Panc1 (cell line): ENCODE measurements around the gene HACD2. TPM values are rescaled to one million over a fixed set of nuclear protein-coding genes. Genes with fewer than 3 reads are reported as not detected.

Experiments used
- ATAC-seq: fragments of 200-7000 bp; cut with Tn5 transposase; 2 replicates; pipeline ENCODE4 v1.9.1; 2020; ENCODE audit warnings: mild to moderate bottlenecking, moderate library complexity
- BruUV-seq: library from RNA; stranded (reverse); fragments of 400-500 nt; replicated peaks from 2 replicates; lab custom pipeline; 2021; lab: Mats Ljungman, UMichigan
- CTCF ChIA-PET: fragments of 300-600 bp; sonication (Branson Sonifier 250); formaldehyde crosslinking; loops from one replicate; lab custom pipeline; 2022; ENCODE audit warnings: antibody characterized with exemption; lab: Charles Lee
- POLR2A ChIA-PET: fragments of 300-600 bp; sonication (Branson Sonifier 250); formaldehyde crosslinking; loops from one replicate; lab custom pipeline; 2022; ENCODE audit warnings: antibody characterized with exemption; lab: Charles Lee
- DNase-seq: peaks from one replicate; pipeline ENCODE4 v3.0.0-alpha.2; 2010; ENCODE audit warnings: low read depth, low spot score
- H3K27ac ChIP-seq: 2 replicates; pipeline ENCODE4 v1.5.1; 2011; ENCODE audit warnings: mild to moderate bottlenecking, low read length, inconsistent platforms
- H3K27me3 ChIP-seq: fragments of 200-500 bp; sonication (Bioruptor generic); 2 replicates; pipeline ENCODE4 v1.6.0; 2014; ENCODE audit warnings: low read length, inconsistent platforms; ENCODE audit not compliant: control insufficient read depth, insufficient read depth
- H3K36me3 ChIP-seq: fragments of 200-500 bp; sonication (Bioruptor generic); 2 replicates; pipeline ENCODE4 v1.5.1; 2014; ENCODE audit warnings: inconsistent platforms, mild to moderate bottlenecking, low read length, moderate library complexity; ENCODE audit not compliant: control insufficient read depth, insufficient read depth
- H3K4me1 ChIP-seq: 2 replicates; pipeline ENCODE4 v1.5.1; 2011; ENCODE audit warnings: inconsistent platforms, mild to moderate bottlenecking, low read length, moderate library complexity; ENCODE audit not compliant: control insufficient read depth, insufficient read depth
- H3K4me3 ChIP-seq, 2 experiments: 2 replicates each; pipeline ENCODE4 v1.5.1; 2011 to 2012; ENCODE audit warnings: low read depth in 2 of 2, low read length in 2 of 2, mild to moderate bottlenecking in 2 of 2, inconsistent platforms in 1 of 2, moderate library complexity in 1 of 2
- H3K9me3 ChIP-seq: fragments of 200-500 bp; sonication (Bioruptor generic); 2 replicates; pipeline ENCODE4 v1.5.1; 2014; ENCODE audit warnings: low read depth, mild to moderate bottlenecking, inconsistent platforms, low read length, moderate library complexity; ENCODE audit not compliant: control insufficient read depth, insufficient read depth
- POLR2AphosphoS5 ChIP-seq: IDR thresholded peaks from 2 replicates; pipeline ENCODE4 v1.6.1; 2012; ENCODE audit warnings: mild to moderate bottlenecking, low read depth, low read length, moderate library complexity
- SIN3A ChIP-seq: IDR thresholded peaks from 2 replicates; pipeline ENCODE4 v1.6.1; 2012; ENCODE audit warnings: low read depth, mild to moderate bottlenecking, low read length, moderate library complexity, borderline replicate concordance; ENCODE audit not compliant: insufficient read depth
- TCF7L2 ChIP-seq: IDR thresholded peaks from 2 replicates; pipeline ENCODE4 v1.6.1; 2011; ENCODE audit warnings: mild to moderate bottlenecking, low read depth, low read length, inconsistent platforms
- in situ Hi-C: cut with HindIII; loops from 2 replicates; pipeline ENCODE4 v1.10.0; 2016; ENCODE audit warnings: low sequenced_read_pairs, low pct_unique_long_range_greater_than_20kb
- intact Hi-C: fragments of 100-400 bp; cut with micrococcal nuclease; formaldehyde crosslinking; loops from one replicate; pipeline ENCODE4 v1.10.0; 2022; ENCODE audit not compliant: unreplicated experiment
- total RNA-seq: library from RNA; stranded (reverse); gene quantifications from one replicate; pipeline ENCODE4 v1.2.1, GENCODE V29; 2021; ENCODE audit not compliant: unreplicated experiment
- TF ChIP-seq, protein P1 (sequence below): fragments of 450-650 bp; IDR thresholded peaks from 2 replicates; pipeline ENCODE4 v1.5.1; 2017; ENCODE audit warnings: mild to moderate bottlenecking
- TF ChIP-seq, protein P2 (sequence below), 2 experiments: IDR thresholded peaks; 2 replicates each; pipeline ENCODE4 v1.6.1; 2011 to 2012; ENCODE audit warnings: low read depth in 2 of 2, control low read depth in 1 of 2, low read length in 1 of 2, mild to moderate bottlenecking in 1 of 2, moderate library complexity in 1 of 2; ENCODE audit not compliant: insufficient read depth in 1 of 2

The HACD2 gene
- total RNA-seq, 1 experiment from 2014 or later, result 58.6 TPM

DNA sequence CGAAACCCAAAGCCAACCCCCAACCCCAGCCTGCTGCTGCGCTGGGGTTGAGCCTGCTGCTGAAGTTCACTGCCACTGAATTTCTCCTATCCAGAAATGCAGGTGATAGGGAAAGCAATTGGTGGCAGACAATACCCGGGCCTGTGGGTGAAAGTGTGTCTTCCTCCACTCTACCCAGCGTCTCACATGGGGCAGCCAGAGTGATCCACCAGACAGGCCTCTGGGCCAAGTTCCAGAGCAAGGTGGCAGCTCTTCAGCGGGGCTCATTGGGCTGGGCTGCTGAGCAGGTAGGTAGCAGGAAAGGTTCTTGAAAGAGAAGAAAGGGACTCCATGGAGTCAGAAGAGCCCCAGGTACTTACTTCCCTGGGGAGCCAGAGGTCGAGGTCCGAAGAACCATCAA lies 141.9 kb downstream of the HACD2 start:
- no peaks in the 10 kb centered on the region for H3K36me3 ChIP-seq
- H3K4me3 ChIP-seq, result no peak overlapping the region
- TF ChIP-seq, protein P1, sequence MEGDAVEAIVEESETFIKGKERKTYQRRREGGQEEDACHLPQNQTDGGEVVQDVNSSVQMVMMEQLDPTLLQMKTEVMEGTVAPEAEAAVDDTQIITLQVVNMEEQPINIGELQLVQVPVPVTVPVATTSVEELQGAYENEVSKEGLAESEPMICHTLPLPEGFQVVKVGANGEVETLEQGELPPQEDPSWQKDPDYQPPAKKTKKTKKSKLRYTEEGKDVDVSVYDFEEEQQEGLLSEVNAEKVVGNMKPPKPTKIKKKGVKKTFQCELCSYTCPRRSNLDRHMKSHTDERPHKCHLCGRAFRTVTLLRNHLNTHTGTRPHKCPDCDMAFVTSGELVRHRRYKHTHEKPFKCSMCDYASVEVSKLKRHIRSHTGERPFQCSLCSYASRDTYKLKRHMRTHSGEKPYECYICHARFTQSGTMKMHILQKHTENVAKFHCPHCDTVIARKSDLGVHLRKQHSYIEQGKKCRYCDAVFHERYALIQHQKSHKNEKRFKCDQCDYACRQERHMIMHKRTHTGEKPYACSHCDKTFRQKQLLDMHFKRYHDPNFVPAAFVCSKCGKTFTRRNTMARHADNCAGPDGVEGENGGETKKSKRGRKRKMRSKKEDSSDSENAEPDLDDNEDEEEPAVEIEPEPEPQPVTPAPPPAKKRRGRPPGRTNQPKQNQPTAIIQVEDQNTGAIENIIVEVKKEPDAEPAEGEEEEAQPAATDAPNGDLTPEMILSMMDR, result no peak
- TF ChIP-seq TCF7L2 (no peak), SIN3A (no peak), POLR2AphosphoS5 (no peak)
- TF ChIP-seq, protein P2, sequence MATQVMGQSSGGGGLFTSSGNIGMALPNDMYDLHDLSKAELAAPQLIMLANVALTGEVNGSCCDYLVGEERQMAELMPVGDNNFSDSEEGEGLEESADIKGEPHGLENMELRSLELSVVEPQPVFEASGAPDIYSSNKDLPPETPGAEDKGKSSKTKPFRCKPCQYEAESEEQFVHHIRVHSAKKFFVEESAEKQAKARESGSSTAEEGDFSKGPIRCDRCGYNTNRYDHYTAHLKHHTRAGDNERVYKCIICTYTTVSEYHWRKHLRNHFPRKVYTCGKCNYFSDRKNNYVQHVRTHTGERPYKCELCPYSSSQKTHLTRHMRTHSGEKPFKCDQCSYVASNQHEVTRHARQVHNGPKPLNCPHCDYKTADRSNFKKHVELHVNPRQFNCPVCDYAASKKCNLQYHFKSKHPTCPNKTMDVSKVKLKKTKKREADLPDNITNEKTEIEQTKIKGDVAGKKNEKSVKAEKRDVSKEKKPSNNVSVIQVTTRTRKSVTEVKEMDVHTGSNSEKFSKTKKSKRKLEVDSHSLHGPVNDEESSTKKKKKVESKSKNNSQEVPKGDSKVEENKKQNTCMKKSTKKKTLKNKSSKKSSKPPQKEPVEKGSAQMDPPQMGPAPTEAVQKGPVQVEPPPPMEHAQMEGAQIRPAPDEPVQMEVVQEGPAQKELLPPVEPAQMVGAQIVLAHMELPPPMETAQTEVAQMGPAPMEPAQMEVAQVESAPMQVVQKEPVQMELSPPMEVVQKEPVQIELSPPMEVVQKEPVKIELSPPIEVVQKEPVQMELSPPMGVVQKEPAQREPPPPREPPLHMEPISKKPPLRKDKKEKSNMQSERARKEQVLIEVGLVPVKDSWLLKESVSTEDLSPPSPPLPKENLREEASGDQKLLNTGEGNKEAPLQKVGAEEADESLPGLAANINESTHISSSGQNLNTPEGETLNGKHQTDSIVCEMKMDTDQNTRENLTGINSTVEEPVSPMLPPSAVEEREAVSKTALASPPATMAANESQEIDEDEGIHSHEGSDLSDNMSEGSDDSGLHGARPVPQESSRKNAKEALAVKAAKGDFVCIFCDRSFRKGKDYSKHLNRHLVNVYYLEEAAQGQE (IDR thresholded peaks at IDR 0.05; ENCODE audit: insufficient read depth in 1 of 2, low read depth in 2 of 2, low read length in 1 of 2), result no peak
- no peak overlapping the region for H3K27ac ChIP-seq
- in situ Hi-C loops (no loop called here), intact Hi-C loops (no loop called here)
- H3K27me3 ChIP-seq, result peaks cover 20% of the 10 kb centered on the region
- H3K9me3 ChIP-seq, result no peaks in the 10 kb centered on the region
- BruUV-seq, result no TSS peak
- POLR2A ChIA-PET, result no interaction called here
- CTCF ChIA-PET, result no interaction called here
- ATAC-seq, result no peak
- no peaks in the 10 kb centered on the region for H3K4me1 ChIP-seq
- no peak for DNase-seq

DNA sequence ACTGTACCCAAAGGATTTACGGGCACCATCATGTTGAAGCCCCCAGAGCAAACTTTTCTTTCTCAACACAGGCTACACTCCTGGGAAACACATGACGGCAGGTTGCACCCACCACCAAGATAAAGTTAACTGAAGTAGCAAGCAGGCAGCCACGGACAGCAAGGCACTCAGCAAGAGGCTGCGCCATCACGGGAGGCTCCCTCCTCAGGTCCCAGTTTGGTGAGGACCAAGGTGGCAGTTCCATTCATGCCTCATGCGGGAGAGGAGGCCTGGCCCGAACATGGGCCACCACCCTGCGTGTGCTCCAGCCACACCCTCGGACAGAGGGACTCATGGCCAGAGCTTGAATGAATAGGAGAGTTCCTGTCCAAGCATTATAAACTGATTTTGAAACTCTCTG lies 142.7 kb downstream of the HACD2 start:
- no peaks in the 10 kb centered on the region for H3K9me3 ChIP-seq
- no peak overlapping the region for H3K27ac ChIP-seq
- ChIA-PET CTCF (no interaction called here), POLR2A (no interaction called here)
- ATAC-seq (no peak), DNase-seq (no peak)
- in situ Hi-C loops, result no loop called here
- no peaks in the 10 kb centered on the region for H3K4me1 ChIP-seq
- no TSS peak for BruUV-seq
- H3K4me3 ChIP-seq, result no peak overlapping the region
- TF ChIP-seq SIN3A (no peak), TCF7L2 (no peak)
- TF ChIP-seq, protein P1, result no peak
- TF ChIP-seq, protein P2 (IDR thresholded peaks at IDR 0.05; ENCODE audit: insufficient read depth in 1 of 2, low read depth in 2 of 2, low read length in 1 of 2), result no peak
- intact Hi-C loops, result no loop called here
- H3K36me3 ChIP-seq, result no peaks in the 10 kb centered on the region
- H3K27me3 ChIP-seq, result peaks cover 20% of the 10 kb centered on the region

Other genes with a start within 250 kb of the HACD2 start
- 1.4 TPM for gene ADCY5, start 136.0 kb downstream of the HACD2 start, total RNA-seq